OCI-LY7 (cell line): Measurements from ENCODE around the gene FRRS1L. TPM values are rescaled to one million over a fixed set of nuclear protein-coding genes. Genes with fewer than 3 reads are reported as not detected.

Source experiments
- BruUV-seq: library from RNA; stranded (reverse); fragments of 400-500 nt; replicated peaks from 2 replicates; lab custom pipeline; 2021; lab: Mats Ljungman, UMichigan
- CTCF ChIA-PET: fragments of 300-600 bp; sonication (Branson Sonifier 250); formaldehyde crosslinking; loops from one replicate; lab custom pipeline; 2022; ENCODE audit warnings: antibody characterized with exemption; ENCODE audit not compliant: unreplicated experiment; lab: Charles Lee
- POLR2A ChIA-PET: fragments of 300-600 bp; sonication (Branson Sonifier 250); formaldehyde crosslinking; loops from one replicate; lab custom pipeline; 2022; ENCODE audit warnings: antibody characterized with exemption; lab: Charles Lee
- DNase-seq: peaks from one replicate; pipeline ENCODE4 v3.0.0-alpha.2; 2015; ENCODE audit warnings: low spot score
- H2AFZ ChIP-seq: fragments of 200-600 bp; sonication (generic), shearing (Covaris generic); 2 replicates; pipeline ENCODE4 v1.6.1; 2014; ENCODE audit warnings: mild to moderate bottlenecking, antibody characterized with exemption, low read length, moderate library complexity
- H3K27ac ChIP-seq: fragments of 200-600 bp; sonication (generic); 2 replicates; pipeline ENCODE4 v1.5.1; 2014; ENCODE audit warnings: mixed run types, low read depth, mild to moderate bottlenecking, moderate library complexity, low read length, inconsistent platforms; ENCODE audit not compliant: poor library complexity, severe bottlenecking
- H3K36me3 ChIP-seq: fragments of 200-600 bp; sonication (generic); 2 replicates; pipeline ENCODE4 v1.6.1; 2014; ENCODE audit warnings: mild to moderate bottlenecking, antibody characterized with exemption, low read length, moderate library complexity, mixed read lengths; ENCODE audit not compliant: insufficient read depth
- H3K4me1 ChIP-seq: fragments of 200-600 bp; sonication (generic); 2 replicates; pipeline ENCODE4 v1.5.1; 2014; ENCODE audit warnings: mild to moderate bottlenecking, low read length; ENCODE audit not compliant: insufficient read depth, poor library complexity, severe bottlenecking
- H3K4me2 ChIP-seq: fragments of 200-600 bp; sonication (generic); 2 replicates; pipeline ENCODE4 v1.6.1; 2014; ENCODE audit warnings: mild to moderate bottlenecking, low read length
- H3K4me3 ChIP-seq: fragments of 200-600 bp; sonication (generic); 2 replicates; pipeline ENCODE4 v1.5.1; 2014; ENCODE audit warnings: mild to moderate bottlenecking, low read depth, low read length; ENCODE audit not compliant: poor library complexity, severe bottlenecking
- H3K79me2 ChIP-seq: fragments of 200-600 bp; sonication (generic); 2 replicates; pipeline ENCODE4 v1.6.1; 2016; ENCODE audit warnings: low read depth, mild to moderate bottlenecking, low read length, moderate library complexity, mixed read lengths; ENCODE audit not compliant: insufficient read depth
- H3K9me2 ChIP-seq: fragments of 200-600 bp; sonication (generic); 2 replicates; pipeline ENCODE4 v1.6.1; 2016; ENCODE audit warnings: mild to moderate bottlenecking, low read length, mixed read lengths; ENCODE audit not compliant: insufficient read depth
- H3K9me3 ChIP-seq: fragments of 200-600 bp; sonication (generic); 2 replicates; pipeline ENCODE4 v1.6.1; 2014; ENCODE audit warnings: mild to moderate bottlenecking, mixed run types, low read length, mixed read lengths
- H4K20me1 ChIP-seq: fragments of 200-600 bp; sonication (generic); 2 replicates; pipeline ENCODE4 v1.6.1; 2014; ENCODE audit warnings: mild to moderate bottlenecking, antibody characterized with exemption, low read length, moderate library complexity, mixed read lengths; ENCODE audit not compliant: insufficient read depth
- CTCF ChIP-seq: fragments of 200-600 bp; sonication (generic); conservative IDR thresholded peaks from 2 replicates; pipeline ENCODE4 v1.5.1; 2014; ENCODE audit warnings: mild to moderate bottlenecking, antibody characterized with exemption, low read length, moderate library complexity, mixed read lengths
- EZH2phosphoT487 ChIP-seq: fragments of 200-600 bp; sonication (generic); IDR thresholded peaks from 2 replicates; pipeline ENCODE4 v1.6.1; 2018; ENCODE audit warnings: low read depth, borderline replicate concordance, mild to moderate bottlenecking, mixed run types, antibody characterized with exemption, low read length, moderate library complexity, mixed read lengths
- intact Hi-C: fragments of 100-400 bp; cut with micrococcal nuclease; formaldehyde crosslinking; loops from one replicate; pipeline ENCODE4 v1.10.0; 2022; ENCODE audit not compliant: unreplicated experiment
- total RNA-seq, 2 experiments: library from RNA; depleted of rRNA in 1 of 2; stranded (reverse); fragments of >200 nt in 1 of 2; shearing (Covaris generic) in 1 of 2; gene quantifications; 2 replicates each; pipeline ENCODE4 v1.2.3, GENCODE V29; 2014 to 2022

FRRS1L gene
- total RNA-seq, 2 experiments from 2014 or later: not detected

GRCh38 chr9:109149722-109150121 lies 17.3 kb downstream of the FRRS1L start:
- no peaks in the 10 kb centered on the region for H3K79me2 ChIP-seq
- no peak overlapping the region for H3K27ac ChIP-seq
- H4K20me1 ChIP-seq: no peaks in the 10 kb centered on the region
- H3K4me3 ChIP-seq: no peak overlapping the region
- POLR2A ChIA-PET: no interaction called here
- H3K9me3 ChIP-seq: peaks cover 12% of the 10 kb centered on the region
- intact Hi-C loops: no loop called here
- H3K4me2 ChIP-seq: no peak overlapping the region
- no peaks in the 10 kb centered on the region for H3K9me2 ChIP-seq
- H3K4me1 ChIP-seq: no peaks in the 10 kb centered on the region
- no peak overlapping the region for H2AFZ ChIP-seq
- BruUV-seq: no TSS peak
- TF ChIP-seq CTCF: no peak
- TF ChIP-seq EZH2phosphoT487: no peak
- CTCF ChIA-PET: no interaction called here
- DNase-seq: no peak
- no peaks in the 10 kb centered on the region for H3K36me3 ChIP-seq

DNA sequence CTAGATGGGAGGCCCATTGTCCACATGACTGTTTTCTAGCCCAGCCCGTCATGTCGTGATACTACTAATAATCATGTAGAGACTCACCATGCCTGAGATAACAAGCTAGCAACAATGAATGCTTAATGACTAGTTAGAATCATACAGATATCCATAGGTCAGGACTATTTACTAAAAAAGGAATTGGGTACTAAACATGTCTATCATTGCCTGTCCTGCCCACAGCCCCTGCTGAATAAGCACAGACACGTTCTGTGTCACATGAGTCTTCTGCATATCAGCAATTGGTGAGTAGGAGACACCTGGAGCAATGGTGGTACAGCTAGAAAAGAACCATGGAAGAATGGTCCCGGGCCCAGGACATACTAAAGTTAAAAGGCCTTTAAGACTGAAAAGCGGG lies 18.0 kb downstream of the FRRS1L start:
- H3K4me3 ChIP-seq: no peak overlapping the region
- H2AFZ ChIP-seq: no peak overlapping the region
- H3K4me2 ChIP-seq: no peak overlapping the region
- H3K9me2 ChIP-seq: no peaks in the 10 kb centered on the region
- TF ChIP-seq CTCF (no peak), EZH2phosphoT487 (no peak)
- no peaks in the 10 kb centered on the region for H3K4me1 ChIP-seq
- H3K36me3 ChIP-seq: no peaks in the 10 kb centered on the region
- H3K27ac ChIP-seq: no peak overlapping the region
- no TSS peak for BruUV-seq
- H3K79me2 ChIP-seq: no peaks in the 10 kb centered on the region
- no peaks in the 10 kb centered on the region for H4K20me1 ChIP-seq
- peaks cover 12% of the 10 kb centered on the region for H3K9me3 ChIP-seq
- POLR2A ChIA-PET: no interaction called here
- no peak for DNase-seq
- CTCF ChIA-PET: no interaction called here
- intact Hi-C loops: no loop called here

DNA sequence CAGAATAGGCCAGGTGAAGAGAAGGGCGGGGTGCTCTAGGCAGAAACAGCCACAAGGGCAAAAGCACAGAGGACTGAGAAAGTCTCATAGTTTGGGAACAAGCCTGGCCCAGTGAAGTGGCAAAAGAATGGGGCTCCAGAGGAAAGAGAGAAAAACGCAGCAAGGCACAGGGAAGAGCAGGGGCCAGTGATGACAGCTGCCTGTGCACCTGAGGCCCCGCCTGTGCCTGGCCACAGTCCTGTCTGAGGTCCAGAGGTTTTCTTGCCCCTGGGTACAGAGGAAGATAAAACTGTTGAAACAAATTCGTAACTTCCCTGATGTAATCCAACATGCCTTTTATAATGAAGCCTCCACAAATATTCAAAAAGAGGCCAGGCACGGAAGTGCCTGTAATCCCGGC lies 22.0 kb downstream of the FRRS1L start:
- no peak overlapping the region for H3K4me2 ChIP-seq
- H2AFZ ChIP-seq: no peak overlapping the region
- H3K27ac ChIP-seq: no peak overlapping the region
- CTCF ChIA-PET: no interaction called here
- no peaks in the 10 kb centered on the region for H3K4me1 ChIP-seq
- intact Hi-C loops: no loop called here
- no peaks in the 10 kb centered on the region for H4K20me1 ChIP-seq
- no TSS peak for BruUV-seq
- TF ChIP-seq CTCF (no peak), EZH2phosphoT487 (no peak)
- no peak for DNase-seq
- H3K9me3 ChIP-seq: no peaks in the 10 kb centered on the region
- no peak overlapping the region for H3K4me3 ChIP-seq
- no peaks in the 10 kb centered on the region for H3K9me2 ChIP-seq
- no peaks in the 10 kb centered on the region for H3K79me2 ChIP-seq
- POLR2A ChIA-PET: no interaction called here
- no peaks in the 10 kb centered on the region for H3K36me3 ChIP-seq
